Skeletal muscle satellite cell (primary cell): ENCODE results near the gene NVL.
"Not testable (repeated sequence)": the region's sequence is repeated elsewhere in the genome, so short reads cannot be mapped to it uniquely, and the experiment has no call there.

Experiments used
- H3K27me3 ChIP-seq: 2 replicates; pipeline ENCODE4 v1.7.0; 2013; ENCODE audit warnings: low read length; ENCODE audit not compliant: control insufficient read depth, insufficient read depth
- H3K36me3 ChIP-seq: 2 replicates; pipeline ENCODE4 v1.7.0; 2013; ENCODE audit warnings: mild to moderate bottlenecking, control low read depth, low read length; ENCODE audit not compliant: insufficient read depth
- H3K4me1 ChIP-seq: 2 replicates; pipeline ENCODE4 v1.7.0; 2013; ENCODE audit warnings: low read length; ENCODE audit not compliant: control insufficient read depth, insufficient read depth
- H3K4me2 ChIP-seq: 2 replicates; pipeline ENCODE4 v1.7.0; 2013; ENCODE audit warnings: mild to moderate bottlenecking, low read length
- H3K4me3 ChIP-seq: 2 replicates; pipeline ENCODE4 v1.7.0; 2013; ENCODE audit warnings: low read length
- H3K9ac ChIP-seq: 2 replicates; pipeline ENCODE4 v1.7.0; 2013; ENCODE audit warnings: mild to moderate bottlenecking, low read depth, low read length, moderate library complexity
- H3K9me3 ChIP-seq: replicated peaks from 2 replicates; pipeline ENCODE4 v1.7.0; 2013; ENCODE audit warnings: mild to moderate bottlenecking, control low read depth, low read length

The NVL gene

DNA sequence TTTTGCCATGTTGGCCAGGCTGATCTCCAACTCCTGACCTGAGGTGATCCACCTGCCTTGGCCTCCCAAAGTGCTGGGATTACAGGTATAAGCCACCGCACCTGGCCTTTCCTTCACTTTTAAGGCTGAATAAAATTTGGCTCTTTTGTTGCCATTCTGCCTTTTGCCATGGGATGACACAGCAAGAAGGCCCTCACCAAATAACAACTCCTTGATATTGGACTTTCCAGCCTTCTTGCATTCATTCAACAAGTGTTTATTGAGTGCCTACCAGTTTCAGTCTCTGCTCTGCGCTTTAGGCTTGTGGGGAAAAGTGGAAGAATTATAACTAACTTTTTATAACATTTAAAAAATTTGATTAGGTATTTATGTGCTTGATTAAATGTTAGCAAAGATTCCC is 1.9 kb upstream of the NVL start:
- Histone ChIP-seq H3K4me2 (no peak overlapping the region), H3K4me3 (no peak overlapping the region), H3K9me3 (no peaks in the 10 kb centered on the region), H3K9ac (no peak overlapping the region), H3K4me1 (peaks cover 17% of the 10 kb centered on the region), H3K36me3 (peaks cover under 1% of the 10 kb centered on the region), H3K27me3 (no peaks in the 10 kb centered on the region)

DNA sequence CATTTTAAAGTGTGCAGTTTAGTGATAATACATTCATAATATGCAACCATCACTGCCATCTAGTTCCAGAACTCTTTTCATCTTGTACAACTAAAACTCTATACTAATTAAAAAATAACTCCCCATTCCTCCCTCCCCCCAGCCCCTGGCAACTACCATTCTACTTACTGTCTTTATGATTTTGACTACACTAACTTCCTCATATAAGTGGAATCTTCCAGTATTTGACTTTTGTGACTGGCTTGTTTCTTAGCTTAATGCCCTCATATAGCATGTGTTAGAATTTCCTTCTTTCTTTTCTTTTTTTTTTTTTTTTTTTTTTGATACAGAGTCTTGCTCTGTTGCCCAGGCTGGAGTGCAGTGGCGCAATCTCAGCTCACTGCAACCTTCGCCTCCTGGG is 1.4 kb upstream of the NVL start:
- Histone ChIP-seq H3K4me2 (no peak overlapping the region), H3K4me3 (no peak overlapping the region), H3K9ac (no peak overlapping the region), H3K4me1 (peaks cover 17% of the 10 kb centered on the region), H3K36me3 (peaks cover 3% of the 10 kb centered on the region), H3K9me3 (no peaks in the 10 kb centered on the region), H3K27me3 (no peaks in the 10 kb centered on the region)

DNA sequence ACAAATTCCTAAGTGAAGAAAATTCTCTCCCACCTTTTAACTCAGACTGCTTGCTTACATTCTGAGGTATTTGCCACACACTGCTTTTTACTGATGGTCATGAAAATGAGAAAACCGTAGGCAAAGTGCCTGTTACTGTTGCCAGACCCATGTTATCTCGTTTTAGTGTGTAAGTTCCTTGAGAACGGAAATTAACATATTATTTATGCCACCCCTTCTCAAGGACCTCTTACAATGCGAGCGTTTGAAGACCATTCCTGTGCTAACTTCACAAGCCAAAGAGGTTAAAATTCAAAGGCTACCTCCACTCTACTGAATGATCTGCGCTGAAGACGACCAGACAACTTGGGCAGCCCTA is 509 bp downstream of the NVL start:
- Histone ChIP-seq H3K4me3 (peak overlapping the region; percentile 95), H3K27me3 (no peaks in the 10 kb centered on the region), H3K9me3 (no peaks in the 10 kb centered on the region), H3K9ac (peak overlapping the region; percentile 98), H3K36me3 (peaks cover 7% of the 10 kb centered on the region), H3K4me2 (peak overlapping the region; percentile 89), H3K4me1 (peaks cover 17% of the 10 kb centered on the region)

DNA sequence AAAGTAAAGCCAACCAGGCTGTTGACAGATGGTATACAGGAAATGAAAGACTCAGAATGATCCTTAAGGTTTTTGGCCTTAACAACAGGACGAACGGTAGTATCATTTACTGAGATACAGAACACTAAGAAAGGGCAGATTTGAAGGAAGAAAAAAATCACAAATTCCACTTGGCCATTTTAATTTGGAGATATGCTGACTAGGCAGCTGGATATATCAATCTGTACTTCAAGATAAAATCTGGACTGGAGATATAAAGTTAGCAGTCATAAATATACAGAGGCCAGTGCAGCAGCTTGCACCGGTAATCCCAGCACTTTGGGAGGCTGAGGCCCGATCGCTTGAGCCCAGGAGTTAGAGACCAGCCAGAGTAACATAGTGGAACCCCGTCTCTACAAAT is 1.3 kb downstream of the NVL start:
- Histone ChIP-seq H3K4me1 (peaks cover 12% of the 10 kb centered on the region), H3K4me2 (peak overlapping the region; percentile 89), H3K9ac (peak overlapping the region; percentile 98), H3K27me3 (no peaks in the 10 kb centered on the region), H3K4me3 (peak overlapping the region; percentile 95), H3K36me3 (peaks cover 11% of the 10 kb centered on the region), H3K9me3 (no peaks in the 10 kb centered on the region)

DNA sequence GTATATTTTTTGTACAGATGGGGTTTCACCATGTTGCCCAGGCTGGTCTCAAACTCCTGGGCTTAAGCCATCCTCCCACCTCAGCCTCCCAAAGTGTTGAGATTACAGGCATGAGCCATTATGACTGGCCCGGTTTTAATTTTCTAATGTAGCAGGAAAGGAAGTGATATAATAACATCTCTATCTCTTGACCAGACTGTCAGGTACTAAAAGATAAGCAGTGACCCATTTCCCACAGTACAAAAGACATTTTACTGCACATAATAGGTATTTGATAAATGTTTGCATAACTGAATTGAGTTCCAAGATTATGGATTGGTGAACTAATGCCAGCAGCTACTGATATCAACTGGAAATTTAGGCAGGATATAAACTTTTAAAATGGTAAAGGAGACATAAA is 4.0 kb downstream of the NVL start:
- Histone ChIP-seq H3K4me3 (no peak overlapping the region), H3K9ac (no peak overlapping the region), H3K27me3 (no peaks in the 10 kb centered on the region), H3K9me3 (no peaks in the 10 kb centered on the region), H3K4me2 (no peak overlapping the region), H3K4me1 (peaks cover 9% of the 10 kb centered on the region), H3K36me3 (peaks cover 12% of the 10 kb centered on the region)

DNA sequence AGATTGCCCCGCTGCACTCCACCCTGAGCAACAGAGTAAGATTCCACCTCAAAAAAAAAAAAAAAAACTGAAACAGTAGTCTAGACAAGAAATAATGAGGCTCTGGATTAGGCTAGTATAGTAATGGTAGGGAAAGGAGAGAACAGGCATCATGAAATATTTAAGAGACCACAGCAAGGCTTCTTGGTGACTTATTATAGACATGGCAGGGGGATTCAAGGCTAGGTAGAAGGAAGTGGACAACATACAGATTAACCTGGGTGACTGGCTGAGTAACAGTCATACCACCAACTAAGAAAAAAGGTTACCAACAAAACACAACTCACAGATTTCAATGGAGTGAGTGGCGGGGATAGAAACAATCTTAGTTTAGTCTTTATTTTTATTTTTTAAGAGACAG is 8.3 kb downstream of the NVL start:
- Histone ChIP-seq H3K4me1 (no peaks in the 10 kb centered on the region), H3K9ac (no peak overlapping the region), H3K9me3 (no peaks in the 10 kb centered on the region), H3K4me3 (no peak overlapping the region), H3K36me3 (peaks cover 22% of the 10 kb centered on the region), H3K27me3 (no peaks in the 10 kb centered on the region), H3K4me2 (no peak overlapping the region)

DNA sequence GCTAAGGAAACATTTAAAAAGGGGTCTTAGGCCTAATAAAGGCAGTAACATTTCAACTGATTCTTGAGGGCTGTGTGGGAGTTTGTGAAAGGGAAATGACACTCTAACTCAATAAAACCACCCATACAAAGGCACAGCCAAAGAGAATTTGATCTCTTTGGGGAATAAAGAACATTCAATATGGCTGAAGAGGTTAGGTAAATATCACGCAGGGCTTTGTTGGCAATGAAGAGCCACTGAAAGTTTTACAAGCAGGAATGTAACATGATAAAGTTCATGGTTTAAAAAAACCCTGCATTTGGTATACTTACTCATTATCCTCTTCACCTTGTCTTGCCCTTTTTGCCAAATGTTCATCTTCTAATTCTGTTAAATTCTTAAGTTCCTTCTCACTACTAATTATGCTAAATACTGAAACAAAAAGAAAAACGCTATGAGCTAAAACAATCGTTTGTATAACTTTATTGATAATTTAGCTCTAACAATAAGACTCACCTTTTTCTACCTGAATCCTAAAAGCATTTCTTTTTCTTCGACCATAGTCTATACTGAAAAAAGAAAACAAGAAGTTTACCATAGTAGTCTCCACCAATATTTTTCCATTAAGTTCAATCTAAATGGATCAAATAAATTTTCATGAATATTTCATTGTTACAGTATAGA is 12.5 kb downstream of the NVL start:
- H3K36me3 ChIP-seq, result peaks cover 22% of the 10 kb centered on the region
- no peak overlapping the region for H3K9ac ChIP-seq

DNA sequence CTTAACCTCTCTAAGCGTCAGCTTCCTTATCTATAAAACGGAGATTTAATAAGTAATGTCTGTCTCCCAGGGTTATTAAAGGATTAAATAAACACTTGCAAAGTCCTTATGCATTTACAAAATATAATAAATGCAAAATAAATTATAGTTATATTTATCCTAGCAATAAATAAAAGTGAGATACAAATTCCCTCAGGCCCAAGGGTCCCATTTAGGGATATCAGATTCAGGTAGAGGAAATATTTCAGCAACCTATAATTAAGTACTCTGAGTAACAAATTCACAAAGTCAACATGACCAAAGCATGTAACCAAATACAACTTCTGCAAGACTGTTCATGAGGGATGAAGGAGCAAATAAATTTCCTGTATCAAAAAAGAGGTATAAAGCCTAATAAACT is 17.9 kb downstream of the NVL start:
- Histone ChIP-seq H3K9ac (no peak overlapping the region), H3K4me3 (no peak overlapping the region), H3K4me2 (no peak overlapping the region), H3K9me3 (no peaks in the 10 kb centered on the region), H3K36me3 (peaks cover 25% of the 10 kb centered on the region), H3K27me3 (no peaks in the 10 kb centered on the region), H3K4me1 (no peaks in the 10 kb centered on the region)

More for the DNA sequence above, 12.5 kb downstream of the NVL start:
- Histone ChIP-seq H3K4me2 (no peak overlapping the region), H3K4me3 (no peak overlapping the region), H3K4me1 (no peaks in the 10 kb centered on the region), H3K9me3 (no peaks in the 10 kb centered on the region), H3K27me3 (no peaks in the 10 kb centered on the region)

DNA sequence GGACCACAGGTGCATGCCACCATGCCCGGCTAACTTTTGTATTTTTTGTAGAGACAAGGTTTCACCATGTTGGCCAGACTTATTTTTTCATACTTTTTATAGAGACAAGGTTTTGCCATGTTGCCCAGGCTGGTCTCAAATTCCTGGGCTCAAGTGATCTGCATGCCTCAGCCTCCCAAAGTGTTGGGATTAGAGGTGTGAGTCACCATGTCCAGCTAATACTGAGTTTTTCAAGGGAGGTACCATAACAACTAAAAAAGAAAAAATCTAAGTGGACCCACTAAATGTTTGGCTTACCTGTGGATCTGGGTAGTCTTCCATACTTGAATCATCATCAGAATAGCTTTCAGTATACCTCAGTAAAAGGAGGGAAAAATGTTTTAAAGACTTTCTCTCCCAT is 18.5 kb downstream of the NVL start:
- H3K4me2 ChIP-seq, H3K27me3 ChIP-seq, H3K4me1 ChIP-seq, H3K9ac ChIP-seq, H3K9me3 ChIP-seq, H3K4me3 ChIP-seq: not testable (repeated sequence)
- H3K36me3 ChIP-seq, result peaks cover 26% of the 10 kb centered on the region

DNA sequence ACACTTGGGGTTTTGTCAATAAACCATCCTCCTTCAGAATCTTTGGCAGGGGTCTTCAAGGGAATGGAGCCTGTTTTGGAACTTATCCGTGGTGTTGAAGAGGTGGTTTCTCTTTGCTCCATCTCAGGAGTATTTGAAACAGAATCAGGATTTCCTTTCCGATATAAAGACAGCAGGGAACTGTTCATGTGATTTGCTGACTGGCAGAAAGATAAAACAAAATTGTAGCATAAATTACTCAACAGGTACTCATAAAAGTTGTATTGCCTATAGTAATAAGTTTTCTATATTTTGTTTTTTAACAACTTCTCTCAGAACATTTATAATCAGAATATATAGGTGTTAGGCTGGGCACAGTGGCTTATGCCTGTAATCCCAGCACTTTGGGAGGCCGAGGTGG is 21.9 kb downstream of the NVL start:
- H3K9me3 ChIP-seq, result no peaks in the 10 kb centered on the region
- H3K4me1 ChIP-seq, result no peaks in the 10 kb centered on the region
- no peak overlapping the region for H3K9ac ChIP-seq
- peaks cover 41% of the 10 kb centered on the region for H3K36me3 ChIP-seq
- no peak overlapping the region for H3K4me3 ChIP-seq
- no peak overlapping the region for H3K4me2 ChIP-seq
- no peaks in the 10 kb centered on the region for H3K27me3 ChIP-seq

DNA sequence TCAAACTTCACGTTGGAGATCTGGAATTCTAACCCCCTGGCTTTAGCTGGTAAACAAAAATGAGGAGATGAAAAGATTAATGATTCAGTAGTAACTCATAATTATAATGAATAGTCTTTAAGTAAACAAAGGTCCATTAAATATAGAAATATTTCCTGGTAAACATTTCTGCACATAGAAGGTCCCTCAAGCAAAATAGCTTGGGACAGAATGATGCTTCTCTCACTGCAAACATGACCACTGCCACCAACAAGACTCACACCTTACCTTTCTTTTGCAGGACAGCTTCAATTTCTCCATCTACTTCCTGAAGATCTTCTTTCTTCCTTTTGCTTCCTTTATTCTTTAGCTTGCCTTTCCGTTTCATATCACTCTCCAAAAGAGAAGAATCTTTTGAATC is 25.2 kb downstream of the NVL start:
- Histone ChIP-seq H3K36me3 (peaks cover 55% of the 10 kb centered on the region), H3K4me1 (peaks cover 10% of the 10 kb centered on the region)

DNA sequence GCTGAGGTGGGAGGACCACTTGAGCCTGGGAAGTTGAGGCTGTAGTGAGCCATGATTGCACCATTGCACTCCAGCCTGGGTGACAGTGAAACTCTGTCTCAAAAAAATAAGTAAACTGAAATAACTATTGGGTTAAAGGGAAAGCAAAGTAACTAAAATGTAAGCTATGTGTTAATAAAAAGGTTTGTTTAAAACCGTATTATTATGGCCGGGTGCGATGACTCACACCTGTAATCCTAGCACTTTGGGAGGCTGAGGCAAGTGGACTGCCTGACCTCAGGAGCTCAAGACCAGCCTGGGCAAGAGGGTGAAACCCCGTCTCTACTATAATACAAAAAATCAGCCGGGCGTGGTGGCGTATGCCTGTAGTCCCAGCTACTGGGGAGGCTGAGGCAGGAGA is 27.0 kb downstream of the NVL start:
- Histone ChIP-seq H3K27me3 (no peaks in the 10 kb centered on the region), H3K9me3 (no peaks in the 10 kb centered on the region), H3K36me3 (peaks cover 70% of the 10 kb centered on the region)

More for the DNA sequence above, 25.2 kb downstream of the NVL start:
- Histone ChIP-seq H3K27me3 (no peaks in the 10 kb centered on the region), H3K9me3 (no peaks in the 10 kb centered on the region), H3K9ac (no peak overlapping the region), H3K4me3 (no peak overlapping the region), H3K4me2 (no peak overlapping the region)

More for the DNA sequence above, 27.0 kb downstream of the NVL start:
- Histone ChIP-seq H3K9ac (no peak overlapping the region), H3K4me3 (no peak overlapping the region), H3K4me1 (peaks cover 10% of the 10 kb centered on the region), H3K4me2 (no peak overlapping the region)
